ENCODE measurements around the gene EXOC2. TPM values are rescaled to one million over a fixed set of nuclear protein-coding genes. Genes with fewer than 3 reads are reported as not detected.

The EXOC2 gene
- total RNA-seq, 1 experiment from 2014 or later: 30.5 TPM

DNA sequence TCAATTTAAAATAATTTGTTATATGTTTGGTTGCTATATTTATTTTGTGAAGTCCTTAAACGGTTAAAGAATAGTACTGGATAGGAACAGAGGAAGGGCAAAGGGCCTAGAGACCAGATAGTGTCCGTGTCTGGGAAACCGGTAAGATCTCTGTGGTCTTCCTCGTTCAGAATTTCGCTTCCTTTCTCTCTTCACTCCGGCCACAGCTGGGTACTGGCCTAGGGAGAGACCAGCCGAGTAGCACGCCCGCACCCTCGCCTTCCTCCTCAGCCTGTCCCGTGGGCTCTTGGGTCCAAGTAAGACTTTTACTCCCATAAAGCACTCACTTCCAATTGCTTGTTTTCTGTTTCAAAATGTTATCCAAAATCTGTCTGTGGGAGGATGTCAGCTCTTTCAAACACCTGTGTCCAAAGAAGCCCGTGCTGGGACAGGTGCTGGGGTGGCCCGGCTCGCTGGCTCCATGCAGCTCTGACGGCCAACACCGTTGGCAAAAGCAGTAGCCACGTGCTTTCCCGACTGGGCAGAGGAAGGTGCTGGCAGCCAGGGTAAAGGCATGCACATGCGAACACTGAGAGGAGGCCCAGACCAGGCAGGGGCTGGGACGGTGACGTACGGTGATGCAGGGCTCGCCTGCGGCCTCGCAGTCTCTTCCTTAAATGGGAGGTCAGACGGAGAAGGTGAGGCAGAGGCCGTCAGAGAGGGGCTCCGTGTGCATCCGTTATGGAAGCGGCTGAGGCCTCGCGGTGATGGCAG lies 189.2 kb downstream of the EXOC2 start:
- no peak for DNase-seq (ENCODE audit: low read depth, low spot score)
- no peaks in the 10 kb centered on the region for H3K4me1 ChIP-seq (ENCODE audit: control insufficient read depth, insufficient read depth, low read length)
- no peak overlapping the region for H3K4me3 ChIP-seq (ENCODE audit: low read depth in 2 of 2, low read length in 2 of 2)
- BruUV-seq (replicated peaks): no TSS peak
- no peaks in the 10 kb centered on the region for H3K27me3 ChIP-seq (ENCODE audit: control insufficient read depth, insufficient read depth, low read length)
- TF ChIP-seq SIN3A (IDR thresholded peaks at IDR 0.05; ENCODE audit: borderline replicate concordance, insufficient read depth, low read depth, low read length) (no peak), CTCF (IDR thresholded peaks at IDR 0.05) (no peak)
- intact Hi-C loops (cut with micrococcal nuclease; ENCODE audit: unreplicated experiment): no loop called here
- no peak for ATAC-seq
- in situ Hi-C loops (cut with HindIII; ENCODE audit: low pct_unique_long_range_greater_than_20kb, low sequenced_read_pairs): no loop called here
- H3K9me3 ChIP-seq (ENCODE audit: control insufficient read depth, insufficient read depth, low read depth, low read length): no peaks in the 10 kb centered on the region
- H3K36me3 ChIP-seq (ENCODE audit: control insufficient read depth, insufficient read depth, low read length): no peaks in the 10 kb centered on the region
- POLR2A ChIA-PET: interaction anchor here (0.6 kb wide), 1 partner anchor 1203 kb away, joined by 3 read pairs; no protein-coding TSS in a partner anchor
- CTCF ChIA-PET: no interaction called here
- H3K27ac ChIP-seq (ENCODE audit: low read length): no peak overlapping the region

DNA sequence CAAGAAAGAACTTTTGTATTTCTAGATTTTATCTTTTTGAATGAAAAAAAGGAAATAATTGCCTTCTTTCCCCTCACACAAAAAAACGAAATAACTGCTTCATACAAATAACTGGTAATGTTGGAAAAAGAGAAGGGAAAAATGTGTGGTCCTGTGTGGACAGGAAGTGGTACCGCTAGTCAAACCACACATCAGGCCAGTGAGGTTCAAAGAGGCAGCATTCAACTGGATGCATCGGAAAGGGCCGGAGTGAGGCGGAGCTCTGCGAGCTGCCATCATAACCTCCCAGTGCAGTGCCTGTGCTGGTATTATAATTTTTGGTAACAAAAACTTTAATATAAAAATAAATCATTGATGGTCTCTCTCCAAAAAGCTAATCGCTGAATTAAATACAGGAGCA lies 190.2 kb downstream of the EXOC2 start:
- Histone ChIP-seq H3K27ac (ENCODE audit: low read length) (no peak overlapping the region), H3K27me3 (ENCODE audit: control insufficient read depth, insufficient read depth, low read length) (no peaks in the 10 kb centered on the region), H3K36me3 (ENCODE audit: control insufficient read depth, insufficient read depth, low read length) (no peaks in the 10 kb centered on the region), H3K4me3 (ENCODE audit: low read depth in 2 of 2, low read length in 2 of 2) (no peak overlapping the region), H3K4me1 (ENCODE audit: control insufficient read depth, insufficient read depth, low read length) (no peaks in the 10 kb centered on the region), H3K9me3 (ENCODE audit: control insufficient read depth, insufficient read depth, low read depth, low read length) (no peaks in the 10 kb centered on the region)
- no TSS peak for BruUV-seq (replicated peaks)
- ATAC-seq (no peak), DNase-seq (ENCODE audit: low read depth, low spot score) (no peak)
- in situ Hi-C loops (cut with HindIII; ENCODE audit: low pct_unique_long_range_greater_than_20kb, low sequenced_read_pairs) (no loop called here), intact Hi-C loops (cut with micrococcal nuclease; ENCODE audit: unreplicated experiment) (no loop called here)
- CTCF ChIA-PET: no interaction called here
- POLR2A ChIA-PET: no interaction called here
- TF ChIP-seq, protein P1, sequence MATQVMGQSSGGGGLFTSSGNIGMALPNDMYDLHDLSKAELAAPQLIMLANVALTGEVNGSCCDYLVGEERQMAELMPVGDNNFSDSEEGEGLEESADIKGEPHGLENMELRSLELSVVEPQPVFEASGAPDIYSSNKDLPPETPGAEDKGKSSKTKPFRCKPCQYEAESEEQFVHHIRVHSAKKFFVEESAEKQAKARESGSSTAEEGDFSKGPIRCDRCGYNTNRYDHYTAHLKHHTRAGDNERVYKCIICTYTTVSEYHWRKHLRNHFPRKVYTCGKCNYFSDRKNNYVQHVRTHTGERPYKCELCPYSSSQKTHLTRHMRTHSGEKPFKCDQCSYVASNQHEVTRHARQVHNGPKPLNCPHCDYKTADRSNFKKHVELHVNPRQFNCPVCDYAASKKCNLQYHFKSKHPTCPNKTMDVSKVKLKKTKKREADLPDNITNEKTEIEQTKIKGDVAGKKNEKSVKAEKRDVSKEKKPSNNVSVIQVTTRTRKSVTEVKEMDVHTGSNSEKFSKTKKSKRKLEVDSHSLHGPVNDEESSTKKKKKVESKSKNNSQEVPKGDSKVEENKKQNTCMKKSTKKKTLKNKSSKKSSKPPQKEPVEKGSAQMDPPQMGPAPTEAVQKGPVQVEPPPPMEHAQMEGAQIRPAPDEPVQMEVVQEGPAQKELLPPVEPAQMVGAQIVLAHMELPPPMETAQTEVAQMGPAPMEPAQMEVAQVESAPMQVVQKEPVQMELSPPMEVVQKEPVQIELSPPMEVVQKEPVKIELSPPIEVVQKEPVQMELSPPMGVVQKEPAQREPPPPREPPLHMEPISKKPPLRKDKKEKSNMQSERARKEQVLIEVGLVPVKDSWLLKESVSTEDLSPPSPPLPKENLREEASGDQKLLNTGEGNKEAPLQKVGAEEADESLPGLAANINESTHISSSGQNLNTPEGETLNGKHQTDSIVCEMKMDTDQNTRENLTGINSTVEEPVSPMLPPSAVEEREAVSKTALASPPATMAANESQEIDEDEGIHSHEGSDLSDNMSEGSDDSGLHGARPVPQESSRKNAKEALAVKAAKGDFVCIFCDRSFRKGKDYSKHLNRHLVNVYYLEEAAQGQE (IDR thresholded peaks at IDR 0.05; ENCODE audit: insufficient read depth in 1 of 2, low read depth in 2 of 2, low read length in 1 of 2): no peak
- TF ChIP-seq CTCF (IDR thresholded peaks at IDR 0.05): no peak
- TF ChIP-seq POLR2AphosphoS5 (IDR thresholded peaks at IDR 0.05; ENCODE audit: low read depth, low read length): no peak
- no peak for TF ChIP-seq TCF7L2 (IDR thresholded peaks at IDR 0.05; ENCODE audit: low read depth, low read length)
- TF ChIP-seq SIN3A (IDR thresholded peaks at IDR 0.05; ENCODE audit: borderline replicate concordance, insufficient read depth, low read depth, low read length): no peak

Data from Panc1 (cell line).